ENCODE results near the gene CD163L1.

GRCh38 chr12:7485095-7485494 lies 41.1 kb upstream of the CD163L1 start:
- TF ChIP-seq CTCF (IDR thresholded peaks at IDR 0.05), result no peak
- no peak for TF ChIP-seq POLR2A (IDR thresholded peaks at IDR 0.05)

Data from body of pancreas (tissue), 4 donors.